Upper lobe of right lung (tissue), 1 donor: ENCODE results near the gene RNF144A. TPM values are rescaled to one million over a fixed set of nuclear protein-coding genes. Genes with fewer than 3 reads are reported as not detected.

ENCODE experiments used
- ATAC-seq: fragments of 200-7000 bp; cut with Tn5 transposase; one replicate; pipeline ENCODE4 v1.9.1; 2020; ENCODE audit warnings: mild to moderate bottlenecking, moderate library complexity
- DNase-seq: peaks from one replicate; pipeline ENCODE4 v3.0.0-alpha.2; 2020
- H3K27ac ChIP-seq: fragments of 200-600 bp; one replicate; pipeline ENCODE4 v1.8.0; 2022
- H3K27me3 ChIP-seq: fragments of 200-600 bp; one replicate; pipeline ENCODE4 v1.8.0; 2022; ENCODE audit warnings: mild to moderate bottlenecking
- H3K36me3 ChIP-seq: fragments of 200-600 bp; one replicate; pipeline ENCODE4 v1.8.0; 2022
- H3K4me1 ChIP-seq: fragments of 200-600 bp; one replicate; pipeline ENCODE4 v1.8.0; 2022
- H3K4me3 ChIP-seq: fragments of 200-600 bp; one replicate; pipeline ENCODE4 v1.8.0; 2022; ENCODE audit warnings: mild to moderate bottlenecking
- H3K9me3 ChIP-seq: fragments of 200-600 bp; one replicate; pipeline ENCODE4 v1.8.0; 2022
- intact Hi-C: fragments of 100-400 bp; cut with DNase I; formaldehyde crosslinking; loops from one replicate; pipeline ENCODE4 v1.11.0; 2022
- total RNA-seq: library from RNA; stranded (reverse); fragmentation: NEBNext Ultra II Directional; extraction: Animal tissue kit (Norgen Biotek cat#: 25700); gene quantifications from one replicate; pipeline ENCODE4 v1.2.1, GENCODE V29; 2021
- TF ChIP-seq, protein P1 (sequence below): fragments of 200-600 bp; IDR thresholded peaks from one replicate; pipeline ENCODE4 v1.8.0; 2022; ENCODE audit warnings: antibody characterized with exemption
- donor health status: DM: no; HTN: yes; CAD: no; lungs with severe emphysema.

Gene RNF144A
- total RNA-seq, 1 donor from 2014 or later = 16.0 TPM

DNA sequence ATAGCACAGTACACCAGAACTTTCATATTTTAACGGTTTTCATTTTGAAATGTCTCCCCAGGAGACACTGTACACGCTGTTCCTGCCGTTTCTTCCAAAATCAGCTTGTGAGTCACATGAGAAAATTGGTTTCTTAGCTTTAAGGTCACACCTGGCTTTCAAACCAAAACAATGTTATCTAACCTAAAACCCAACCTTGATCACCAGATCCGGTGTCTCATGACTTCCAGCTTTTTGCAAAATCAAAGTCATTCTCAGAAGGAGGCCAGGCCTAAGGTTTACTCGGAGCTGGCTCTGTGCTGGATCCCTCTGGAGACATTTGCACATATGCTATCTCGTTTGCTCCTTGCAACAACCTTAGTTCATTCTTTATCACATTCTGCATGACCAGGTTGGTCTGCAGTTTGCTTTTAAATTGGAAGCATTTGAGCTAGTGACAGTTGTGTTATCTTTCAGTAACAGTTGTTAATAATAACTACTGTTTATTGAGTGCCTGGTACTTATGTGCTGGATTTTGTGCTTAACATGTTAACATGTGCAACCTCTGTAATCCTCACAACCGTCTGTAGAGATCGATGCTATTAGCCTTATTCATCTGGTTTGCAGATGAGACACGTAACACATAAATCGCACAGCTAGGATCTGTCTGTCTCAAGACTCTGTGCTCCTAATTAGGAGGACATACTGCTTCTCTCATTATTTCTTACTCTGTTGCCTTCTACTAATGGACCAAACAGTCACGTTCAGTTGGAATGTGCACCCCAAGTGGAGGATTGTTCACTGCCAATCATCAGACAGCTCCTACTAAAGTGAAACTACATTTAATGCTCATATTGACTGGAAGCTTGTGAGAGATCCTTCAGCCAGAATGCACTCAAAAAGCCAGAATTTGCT, 105.5 kb downstream of the RNF144A start:
- Histone ChIP-seq H3K27ac (no peak overlapping the region), H3K4me3 (no peak overlapping the region), H3K36me3 (no peaks in the 10 kb centered on the region), H3K27me3 (no peaks in the 10 kb centered on the region), H3K9me3 (no peaks in the 10 kb centered on the region), H3K4me1 (peaks cover 3% of the 10 kb centered on the region)
- DNase-seq (no peak), ATAC-seq (no peak)
- intact Hi-C loops = loop anchor here (10.0 kb wide), 1 partner anchor 108 kb away; the partner anchor contains the start of gene RNF144A
- TF ChIP-seq, protein P1, sequence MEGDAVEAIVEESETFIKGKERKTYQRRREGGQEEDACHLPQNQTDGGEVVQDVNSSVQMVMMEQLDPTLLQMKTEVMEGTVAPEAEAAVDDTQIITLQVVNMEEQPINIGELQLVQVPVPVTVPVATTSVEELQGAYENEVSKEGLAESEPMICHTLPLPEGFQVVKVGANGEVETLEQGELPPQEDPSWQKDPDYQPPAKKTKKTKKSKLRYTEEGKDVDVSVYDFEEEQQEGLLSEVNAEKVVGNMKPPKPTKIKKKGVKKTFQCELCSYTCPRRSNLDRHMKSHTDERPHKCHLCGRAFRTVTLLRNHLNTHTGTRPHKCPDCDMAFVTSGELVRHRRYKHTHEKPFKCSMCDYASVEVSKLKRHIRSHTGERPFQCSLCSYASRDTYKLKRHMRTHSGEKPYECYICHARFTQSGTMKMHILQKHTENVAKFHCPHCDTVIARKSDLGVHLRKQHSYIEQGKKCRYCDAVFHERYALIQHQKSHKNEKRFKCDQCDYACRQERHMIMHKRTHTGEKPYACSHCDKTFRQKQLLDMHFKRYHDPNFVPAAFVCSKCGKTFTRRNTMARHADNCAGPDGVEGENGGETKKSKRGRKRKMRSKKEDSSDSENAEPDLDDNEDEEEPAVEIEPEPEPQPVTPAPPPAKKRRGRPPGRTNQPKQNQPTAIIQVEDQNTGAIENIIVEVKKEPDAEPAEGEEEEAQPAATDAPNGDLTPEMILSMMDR = no peak

DNA sequence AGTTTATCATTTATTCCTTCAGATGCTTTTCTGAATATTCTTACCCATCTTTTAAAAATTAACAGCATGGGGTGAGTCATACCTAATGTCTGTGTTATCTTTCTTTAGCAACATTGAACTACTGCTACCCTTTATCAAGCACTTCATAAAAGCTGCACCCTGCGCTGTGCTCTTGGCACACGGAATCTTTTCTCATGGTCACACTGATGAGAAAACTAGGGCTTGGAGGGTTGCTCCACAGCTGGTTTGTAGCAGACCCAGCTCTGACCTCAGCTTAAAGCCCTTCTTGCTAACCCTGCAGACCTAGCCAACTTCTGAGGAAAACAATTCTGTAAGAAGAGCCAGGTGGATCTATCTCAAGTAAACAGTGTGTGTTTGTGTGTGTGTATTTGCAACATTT, 106.3 kb downstream of the RNF144A start:
- Histone ChIP-seq H3K27ac (no peak overlapping the region), H3K9me3 (no peaks in the 10 kb centered on the region), H3K4me1 (peaks cover 10% of the 10 kb centered on the region), H3K4me3 (no peak overlapping the region), H3K36me3 (no peaks in the 10 kb centered on the region), H3K27me3 (no peaks in the 10 kb centered on the region)
- DNase-seq = no peak
- TF ChIP-seq, protein P1 = no peak
- intact Hi-C loops = loop anchor here (10.0 kb wide), 1 partner anchor 109 kb away; the partner anchor contains the start of gene RNF144A
- peak; percentile 35 for ATAC-seq

- no peak for ATAC-seq
- H3K4me1 ChIP-seq = peaks cover 10% of the 10 kb centered on the region
- no peaks in the 10 kb centered on the region for H3K27me3 ChIP-seq
- no peaks in the 10 kb centered on the region for H3K9me3 ChIP-seq
- intact Hi-C loops = loop anchor here (10.0 kb wide), 1 partner anchor 109 kb away; the partner anchor contains the start of gene RNF144A
- no peaks in the 10 kb centered on the region for H3K36me3 ChIP-seq
- TF ChIP-seq, protein P1 = no peak
- no peak overlapping the region for H3K4me3 ChIP-seq
- DNase-seq = no peak
- no peak overlapping the region for H3K27ac ChIP-seq
These were observed 107.0 kb downstream of the RNF144A start for GRCh38 chr2:7024261-7024660.

DNA sequence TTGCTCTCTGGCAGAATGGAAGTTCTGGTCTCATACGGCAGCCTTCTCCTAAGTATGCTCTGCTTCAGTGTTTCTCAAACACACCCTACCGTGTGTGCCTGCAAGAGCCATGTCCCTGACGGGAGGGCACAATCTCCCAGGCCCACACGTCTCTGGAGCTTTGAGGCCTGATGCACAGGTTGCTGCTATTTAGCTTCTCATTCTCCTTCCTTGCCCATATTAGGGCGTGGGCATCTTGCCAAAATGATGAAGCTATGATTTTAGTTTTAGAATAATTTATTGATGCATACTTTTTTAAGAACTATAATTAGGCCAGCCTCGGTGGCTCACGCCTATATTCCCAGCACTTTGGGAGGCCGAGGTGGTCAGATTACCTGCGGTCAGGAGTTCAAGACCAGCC, 107.9 kb downstream of the RNF144A start:
- intact Hi-C loops = loop anchor here (10.0 kb wide), 1 partner anchor 110 kb away; the partner anchor contains the start of gene RNF144A
- no peaks in the 10 kb centered on the region for H3K9me3 ChIP-seq
- DNase-seq = no peak

DNA sequence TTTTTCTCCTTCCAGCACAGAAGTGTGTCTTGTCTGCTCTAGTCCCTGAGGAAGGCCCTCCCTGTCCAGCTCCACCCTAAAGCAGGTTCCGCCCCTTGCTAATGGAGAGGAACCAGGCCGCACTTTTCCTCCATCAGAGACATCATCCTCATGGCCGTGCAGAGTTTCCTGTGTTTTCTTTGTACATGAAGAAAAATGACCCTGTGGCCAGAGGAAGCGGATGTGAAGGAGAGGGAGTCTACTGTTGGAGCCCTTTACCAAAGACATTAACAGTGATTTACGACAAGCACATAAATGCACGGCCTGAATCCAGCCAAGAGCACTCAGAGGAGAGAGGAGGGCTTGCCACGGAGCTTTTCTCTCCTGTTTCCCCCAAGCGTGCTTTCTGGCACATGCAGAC, 109.5 kb downstream of the RNF144A start:
- DNase-seq = no peak
- Histone ChIP-seq H3K27ac (peak overlapping the region; percentile 32), H3K4me1 (peaks cover 10% of the 10 kb centered on the region), H3K9me3 (no peaks in the 10 kb centered on the region), H3K4me3 (no peak overlapping the region), H3K27me3 (no peaks in the 10 kb centered on the region), H3K36me3 (no peaks in the 10 kb centered on the region)
- no peak for ATAC-seq
- intact Hi-C loops = loop anchor here (10.0 kb wide), 1 partner anchor 112 kb away; the partner anchor contains the start of gene RNF144A
- TF ChIP-seq, protein P1 = no peak

More for the DNA sequence above, 107.9 kb downstream of the RNF144A start:
- H3K4me3 ChIP-seq = no peak overlapping the region
- TF ChIP-seq, protein P1 = no peak
- no peak overlapping the region for H3K27ac ChIP-seq
- H3K36me3 ChIP-seq = no peaks in the 10 kb centered on the region
- ATAC-seq = no peak
- no peaks in the 10 kb centered on the region for H3K27me3 ChIP-seq
- peaks cover 10% of the 10 kb centered on the region for H3K4me1 ChIP-seq
